ENCODE results near the gene CD163L1. TPM values are rescaled to one million over a fixed set of nuclear protein-coding genes. Genes with fewer than 3 reads are reported as not detected.

Gene CD163L1
- total and polyA plus RNA-seq, 9 of the 15 experiments (the other 6 are each of a cell fraction or from before 2014, with no cell fraction given): 0.54 to 9.2 (median 2.0) TPM

GRCh38 chr12:7383157-7383556 is 60.8 kb downstream of the CD163L1 start:
- H2AFZ ChIP-seq (ENCODE audit: low read depth, low read length): no peak overlapping the region
- 10% methylated on average over 1 of the region's 1 CpG for whole genome bisulfite sequencing (ENCODE audit: insufficient coverage, low coverage, missing lambda C conversion rate)
- no peak for ATAC-seq
- H3K79me2 ChIP-seq (ENCODE audit: control insufficient read depth, insufficient read depth, low read length): no peaks in the 10 kb centered on the region
- no peaks in the 10 kb centered on the region for H4K20me1 ChIP-seq (replicated peaks; ENCODE audit: control insufficient read depth, insufficient read depth, low read length)
- no peak overlapping the region for H3K9ac ChIP-seq (ENCODE audit: insufficient read depth in 1 of 2, low read depth in 2 of 2, low read length in 2 of 2)
- BruUV-seq (replicated peaks): no TSS peak
- no peaks in the 10 kb centered on the region for H3K27me3 ChIP-seq (ENCODE audit: control insufficient read depth in 2 of 2, insufficient read depth in 2 of 2, low read length in 2 of 2)
- intact Hi-C loops (cut with micrococcal nuclease): no loop called here
- DNase-seq (ENCODE audit: extremely low read depth in 1 of 4, low spot score in 3 of 4): no peak
- ChIA-PET CTCF (ENCODE audit: low intra/inter-chr PET ratio) (no interaction called here), POLR2A (no interaction called here)
- H3K4me1 ChIP-seq (replicated peaks in 1 of 2; ENCODE audit: control insufficient read depth in 2 of 2, insufficient read depth in 2 of 2, low read length in 2 of 2): no peaks in the 10 kb centered on the region
- no peaks in the 10 kb centered on the region for H3K9me1 ChIP-seq (ENCODE audit: control insufficient read depth, insufficient read depth, low read length)
- no peak overlapping the region for H3K27ac ChIP-seq (ENCODE audit: extremely low read depth, low read depth, low read length)
- FAIRE-seq: no peak
- in situ Hi-C loops (cut with MboI): no loop called here
- no peaks in the 10 kb centered on the region for H3K36me3 ChIP-seq (ENCODE audit: control insufficient read depth, insufficient read depth, low read length)
- no peaks in the 10 kb centered on the region for H3K9me3 ChIP-seq (replicated peaks; ENCODE audit: control insufficient read depth, insufficient read depth, low read depth, low read length)
- H3K4me3 ChIP-seq: no peak overlapping the region
- H3K4me2 ChIP-seq (ENCODE audit: insufficient read depth, low read length): no peak overlapping the region
- no peak for TF ChIP-seq TEAD1 (CRISPR knock-in tag; IDR thresholded peaks at IDR 0.05)
- no peak for TF ChIP-seq ARHGAP35 (IDR thresholded peaks at IDR 0.05; ENCODE audit: partially characterized antibody)
- TF ChIP-seq, protein P1, sequence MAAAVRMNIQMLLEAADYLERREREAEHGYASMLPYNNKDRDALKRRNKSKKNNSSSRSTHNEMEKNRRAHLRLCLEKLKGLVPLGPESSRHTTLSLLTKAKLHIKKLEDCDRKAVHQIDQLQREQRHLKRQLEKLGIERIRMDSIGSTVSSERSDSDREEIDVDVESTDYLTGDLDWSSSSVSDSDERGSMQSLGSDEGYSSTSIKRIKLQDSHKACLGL (CRISPR knock-in tag; IDR thresholded peaks at IDR 0.05; ENCODE audit: borderline replicate concordance, poor library complexity, severe bottlenecking): no peak
- TF ChIP-seq HBP1 (CRISPR knock-in tag; IDR thresholded peaks at IDR 0.05): no peak
- no peak for TF ChIP-seq ATF4 (CRISPR knock-in tag; IDR thresholded peaks at IDR 0.05)
- TF ChIP-seq RBM22 (IDR thresholded peaks at IDR 0.05; ENCODE audit: low read depth, low read length, poor library complexity, severe bottlenecking): no peak
- TF ChIP-seq XRCC3 (IDR thresholded peaks at IDR 0.05): no peak
- TF ChIP-seq YY1 (IDR thresholded peaks at IDR 0.05; ENCODE audit: borderline replicate concordance in 1 of 3, control insufficient read depth in 1 of 3, extremely low read depth in 1 of 3, insufficient read depth in 3 of 3, insufficient read length in 1 of 3, insufficient replicate concordance in 2 of 3, low read depth in 1 of 3, low read length in 2 of 3): no peak
- TF ChIP-seq POLR2AphosphoS2 (IDR thresholded peaks at IDR 0.05; ENCODE audit: low read length): no peak
- TF ChIP-seq HNRNPL (IDR thresholded peaks at IDR 0.05; ENCODE audit: low read depth, low read length): no peak
- no peak for TF ChIP-seq CREM (IDR thresholded peaks at IDR 0.05; ENCODE audit: low read depth)
- no peak for TF ChIP-seq ESRRA (IDR thresholded peaks at IDR 0.05; ENCODE audit: borderline replicate concordance, low read depth)
- no peak for TF ChIP-seq CREB1 (IDR thresholded peaks at IDR 0.05)
- TF ChIP-seq CREB1 (CRISPR knock-in tag; IDR thresholded peaks at IDR 0.05): no peak
- TF ChIP-seq ZNF347 (CRISPR knock-in tag; IDR thresholded peaks at IDR 0.05; ENCODE audit: low read depth): no peak
- TF ChIP-seq POLR3A (IDR thresholded peaks at IDR 0.05; ENCODE audit: borderline replicate concordance, extremely low read depth, insufficient read depth, insufficient read length): no peak
- TF ChIP-seq TAF1 (IDR thresholded peaks at IDR 0.05; ENCODE audit: control insufficient read depth, extremely low read depth, insufficient read depth, low read length, severe bottlenecking): no peak

Measured in K562 (cell line).